RCC 7860 (cell line): ENCODE data around the gene CELA1.

ENCODE experiments used
- DNase-seq: peaks from one replicate; pipeline ENCODE4 v3.0.0-alpha.2; 2015; ENCODE audit warnings: low spot score
- FAIRE-seq: peaks from 2 replicates; lab custom pipeline; 2012; peaks lifted over from hg19 to GRCh38; lab: Jason Lieb, UNC

The CELA1 gene

GRCh38 chr12:51377099-51377984 is 30.9 kb upstream of the CELA1 start:
- DNase-seq (no peak), FAIRE-seq (no peak)

- no peak for FAIRE-seq
- no peak for DNase-seq
Observed at GRCh38 chr12:51374856-51375255, 28.4 kb upstream of the CELA1 start.

- FAIRE-seq (no peak), DNase-seq (no peak)
Observed at GRCh38 chr12:51374361-51374760, 27.9 kb upstream of the CELA1 start.

GRCh38 chr12:51373187-51373586 is 26.7 kb upstream of the CELA1 start:
- DNase-seq (no peak), FAIRE-seq (no peak)

- FAIRE-seq: no peak
- DNase-seq: no peak
Observed at GRCh38 chr12:51372021-51372420, 25.5 kb upstream of the CELA1 start.

- FAIRE-seq (peak; percentile 94), DNase-seq (peak; percentile 96)
Observed at GRCh38 chr12:51371295-51371953, 24.9 kb upstream of the CELA1 start.

GRCh38 chr12:51370667-51371066 is 24.2 kb upstream of the CELA1 start:
- DNase-seq (no peak), FAIRE-seq (no peak)

- no peak for DNase-seq
- no peak for FAIRE-seq
Observed at GRCh38 chr12:51369581-51369980, 23.1 kb upstream of the CELA1 start.

GRCh38 chr12:51368640-51369517 is 22.4 kb upstream of the CELA1 start:
- FAIRE-seq: peak; percentile 72
- peak; percentile 82 for DNase-seq

- DNase-seq: no peak
- no peak for FAIRE-seq
Observed at GRCh38 chr12:51365276-51365675, 18.8 kb upstream of the CELA1 start.

GRCh38 chr12:51364001-51364400 is 17.5 kb upstream of the CELA1 start:
- FAIRE-seq (no peak), DNase-seq (no peak)

- FAIRE-seq (no peak), DNase-seq (no peak)
Observed at GRCh38 chr12:51362747-51363342, 16.4 kb upstream of the CELA1 start.

- no peak for FAIRE-seq
- no peak for DNase-seq
Observed at GRCh38 chr12:51362307-51362706, 15.8 kb upstream of the CELA1 start.

GRCh38 chr12:51361161-51362016 is 14.9 kb upstream of the CELA1 start:
- DNase-seq: no peak
- no peak for FAIRE-seq

GRCh38 chr12:51360315-51360714 is 13.8 kb upstream of the CELA1 start:
- no peak for FAIRE-seq
- DNase-seq: no peak

GRCh38 chr12:51359851-51360250 is 13.4 kb upstream of the CELA1 start:
- FAIRE-seq (no peak), DNase-seq (no peak)

- FAIRE-seq (no peak), DNase-seq (no peak)
Observed at GRCh38 chr12:51358496-51358895, 12.0 kb upstream of the CELA1 start.

GRCh38 chr12:51357374-51358047 is 11.0 kb upstream of the CELA1 start:
- FAIRE-seq (no peak), DNase-seq (no peak)

- FAIRE-seq (no peak), DNase-seq (peak; percentile 22)
Observed at GRCh38 chr12:51351913-51352532, 5.5 kb upstream of the CELA1 start.
